ENCODE data around the gene SUFU.

DNA sequence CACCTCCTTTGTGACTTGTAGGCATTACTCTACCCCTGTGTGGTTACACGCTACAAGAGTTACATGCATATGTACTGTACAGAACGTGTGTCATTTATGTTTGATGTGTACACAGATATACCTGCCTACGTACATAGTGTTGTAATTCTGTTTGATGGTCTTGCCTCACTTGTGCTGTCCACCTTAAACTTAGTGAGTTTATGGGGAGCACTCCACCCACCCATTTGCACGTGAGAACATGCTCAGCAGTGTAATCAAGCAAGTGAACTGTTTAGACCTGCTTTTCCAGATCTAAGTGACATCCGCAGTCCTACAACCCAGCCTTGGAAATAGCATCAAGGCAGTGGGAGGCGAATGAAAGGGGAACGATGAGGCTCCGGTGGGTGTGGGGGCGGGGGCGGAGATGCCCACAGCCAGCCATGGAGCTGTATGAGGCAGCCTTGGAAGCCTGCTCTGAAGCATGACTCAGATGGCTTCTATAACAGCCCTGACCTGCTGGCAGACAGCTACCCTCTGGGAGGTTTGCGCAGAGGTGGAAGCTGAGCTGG, 52.1 kb downstream of the SUFU start:
- TF ChIP-seq, protein P1, sequence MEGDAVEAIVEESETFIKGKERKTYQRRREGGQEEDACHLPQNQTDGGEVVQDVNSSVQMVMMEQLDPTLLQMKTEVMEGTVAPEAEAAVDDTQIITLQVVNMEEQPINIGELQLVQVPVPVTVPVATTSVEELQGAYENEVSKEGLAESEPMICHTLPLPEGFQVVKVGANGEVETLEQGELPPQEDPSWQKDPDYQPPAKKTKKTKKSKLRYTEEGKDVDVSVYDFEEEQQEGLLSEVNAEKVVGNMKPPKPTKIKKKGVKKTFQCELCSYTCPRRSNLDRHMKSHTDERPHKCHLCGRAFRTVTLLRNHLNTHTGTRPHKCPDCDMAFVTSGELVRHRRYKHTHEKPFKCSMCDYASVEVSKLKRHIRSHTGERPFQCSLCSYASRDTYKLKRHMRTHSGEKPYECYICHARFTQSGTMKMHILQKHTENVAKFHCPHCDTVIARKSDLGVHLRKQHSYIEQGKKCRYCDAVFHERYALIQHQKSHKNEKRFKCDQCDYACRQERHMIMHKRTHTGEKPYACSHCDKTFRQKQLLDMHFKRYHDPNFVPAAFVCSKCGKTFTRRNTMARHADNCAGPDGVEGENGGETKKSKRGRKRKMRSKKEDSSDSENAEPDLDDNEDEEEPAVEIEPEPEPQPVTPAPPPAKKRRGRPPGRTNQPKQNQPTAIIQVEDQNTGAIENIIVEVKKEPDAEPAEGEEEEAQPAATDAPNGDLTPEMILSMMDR (IDR thresholded peaks at IDR 0.05) = no peak
- no peak for TF ChIP-seq EZH2 (IDR thresholded peaks at IDR 0.05; ENCODE audit: borderline replicate concordance, insufficient read depth, low read depth, low read length, poor library complexity, severe bottlenecking)

Measured in B cell (primary cell).